Transverse colon (tissue), 4 donors: Measurements from ENCODE around the gene ESYT1. TPM values are rescaled to one million over a fixed set of nuclear protein-coding genes. Genes with fewer than 3 reads are reported as not detected.

Experiments
- DNase-seq: peaks from one replicate; pipeline ENCODE4 v3.0.0-alpha.2; 2019
- H3K27ac ChIP-seq, 4 donors: fragments of 200-600 bp; sonication (generic); 2 replicates each; pipeline ENCODE4 v1.5.1; 2016 to 2018; ENCODE audit warnings: inconsistent platforms in 4 of 4
- H3K27me3 ChIP-seq: fragments of 200-600 bp; sonication (generic); 2 replicates; pipeline ENCODE4 v1.5.1; 2017; ENCODE audit warnings: inconsistent platforms
- H3K36me3 ChIP-seq, 4 donors: fragments of 200-600 bp; sonication (generic); 2 replicates each; pipeline ENCODE4 v1.5.1; 2017 to 2019; ENCODE audit warnings: inconsistent platforms in 4 of 4
- H3K4me1 ChIP-seq, 4 donors: fragments of 200-600 bp; sonication (generic); 2 replicates each; pipeline ENCODE4 v1.5.1; 2017 to 2020; ENCODE audit warnings: inconsistent platforms in 4 of 4
- H3K4me3 ChIP-seq, 4 donors: fragments of 200-600 bp; sonication (generic); 1 replicate in 1 of 4; 2 replicates in 3 of 4; pipeline versions ENCODE4 v1.5.1 to v1.6.1; 2017 to 2019; ENCODE audit warnings: inconsistent platforms in 4 of 4
- H3K9me3 ChIP-seq, 2 donors: fragments of 200-600 bp; sonication (generic); 2 replicates each; pipeline ENCODE4 v1.5.1; 2017 to 2019; ENCODE audit warnings: inconsistent platforms in 2 of 2
- EP300 ChIP-seq: sonication (generic); formaldehyde crosslinking; IDR thresholded peaks from one replicate; pipeline ENCODE4 v1.6.1; 2017; ENCODE audit warnings: antibody characterized with exemption, low read depth
- POLR2A ChIP-seq: fragments of 450-650 bp; IDR thresholded peaks from one replicate; pipeline ENCODE4 v1.6.1; 2016; ENCODE audit warnings: antibody characterized with exemption, mild to moderate bottlenecking, moderate library complexity
- POLR2AphosphoS5 ChIP-seq, 3 donors: sonication (generic); formaldehyde crosslinking; IDR thresholded peaks; one replicate each; pipeline ENCODE4 v1.6.1; 2016; ENCODE audit warnings: antibody characterized with exemption in 3 of 3
- WGBS, 2 donors: methylation state at CpG; one replicate each; pipeline ENCODE4 v1.1.5; 2018; ENCODE audit warnings: low coverage in 1 of 2; 5-methylcytosine and 5-hydroxymethylcytosine counted together
- in situ Hi-C, 4 donors: fragments of 200-750 bp; cut with MboI; loops; one replicate each; pipeline versions ENCODE4 v1.15.0 to v1.15.1; 2017; ENCODE audit warnings: low sequenced_read_pairs in 3 of 4, low pct_ligation_motif_present in 1 of 4, low pct_unique_long_range_greater_than_20kb in 1 of 4
- intact Hi-C: fragments of 100-400 bp; cut with DNase I; formaldehyde crosslinking; loops from one replicate; pipeline ENCODE4 v1.15.1; 2023; ENCODE audit warnings: low total_unique reads
- total RNA-seq, 4 donors: library from RNA; depleted of rRNA; stranded (reverse); fragments of >200 nt; gene quantifications; one replicate each; pipeline ENCODE4 v1.1.0, GENCODE V29; 2016
- TF ChIP-seq, protein P1 (sequence below), 5 experiments: fragments of 200-600 bp in 3 of 5; fragments of 450-650 bp in 2 of 5; sonication (generic) in 3 of 5; IDR thresholded peaks; 1 replicate in 2 of 5; 2 replicates in 3 of 5; pipeline ENCODE4 v1.5.1; 2016 to 2017; ENCODE audit warnings: antibody characterized with exemption in 5 of 5, inconsistent platforms in 3 of 5, mild to moderate bottlenecking in 2 of 5, moderate library complexity in 1 of 5

The ESYT1 gene
- total RNA-seq, 4 donors from 2014 or later: 94.2 to 133 (median 97.9) TPM

DNA sequence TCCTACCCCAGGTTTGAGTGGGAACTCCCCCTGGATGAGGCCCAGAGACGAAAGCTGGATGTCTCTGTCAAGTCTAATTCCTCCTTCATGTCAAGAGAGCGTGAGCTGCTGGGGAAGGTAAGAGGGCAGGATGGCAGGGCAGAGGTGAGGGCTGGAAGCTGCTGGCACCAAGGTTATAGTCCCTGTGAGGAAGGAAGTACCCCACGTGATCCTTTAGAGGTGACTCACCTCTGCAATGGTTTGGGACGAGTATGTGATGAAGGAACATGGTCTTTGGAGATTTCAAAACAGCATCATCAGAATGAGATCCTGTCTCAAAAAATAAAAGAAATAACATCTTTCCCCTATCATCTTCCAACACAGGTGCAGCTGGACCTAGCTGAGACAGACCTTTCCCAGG is 15.2 kb downstream of the ESYT1 start:
- TF ChIP-seq POLR2A (no peak), EP300 (no peak), POLR2AphosphoS5 (IDR thresholded peaks at IDR 0.05) (no peak)
- TF ChIP-seq, protein P1, sequence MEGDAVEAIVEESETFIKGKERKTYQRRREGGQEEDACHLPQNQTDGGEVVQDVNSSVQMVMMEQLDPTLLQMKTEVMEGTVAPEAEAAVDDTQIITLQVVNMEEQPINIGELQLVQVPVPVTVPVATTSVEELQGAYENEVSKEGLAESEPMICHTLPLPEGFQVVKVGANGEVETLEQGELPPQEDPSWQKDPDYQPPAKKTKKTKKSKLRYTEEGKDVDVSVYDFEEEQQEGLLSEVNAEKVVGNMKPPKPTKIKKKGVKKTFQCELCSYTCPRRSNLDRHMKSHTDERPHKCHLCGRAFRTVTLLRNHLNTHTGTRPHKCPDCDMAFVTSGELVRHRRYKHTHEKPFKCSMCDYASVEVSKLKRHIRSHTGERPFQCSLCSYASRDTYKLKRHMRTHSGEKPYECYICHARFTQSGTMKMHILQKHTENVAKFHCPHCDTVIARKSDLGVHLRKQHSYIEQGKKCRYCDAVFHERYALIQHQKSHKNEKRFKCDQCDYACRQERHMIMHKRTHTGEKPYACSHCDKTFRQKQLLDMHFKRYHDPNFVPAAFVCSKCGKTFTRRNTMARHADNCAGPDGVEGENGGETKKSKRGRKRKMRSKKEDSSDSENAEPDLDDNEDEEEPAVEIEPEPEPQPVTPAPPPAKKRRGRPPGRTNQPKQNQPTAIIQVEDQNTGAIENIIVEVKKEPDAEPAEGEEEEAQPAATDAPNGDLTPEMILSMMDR (IDR thresholded peaks at IDR 0.05): no peak
- Histone ChIP-seq H3K4me1 (peaks cover 6 to 38% (median 13%) of the 10 kb centered on the region in 4 donors), H3K27ac (peak overlapping the region; percentile 11 to 66 (median 56)), H3K4me3 (no peak overlapping the region), H3K27me3 (no peaks in the 10 kb centered on the region), H3K9me3 (no peaks in the 10 kb centered on the region), H3K36me3 (peaks cover 0 to 42% (median 18%) of the 10 kb centered on the region in 4 donors)
- WGBS, 2 donors: 61% methylated on average over 4 of the region's 4 CpGs; no CpG with 5 or more reads in 1 of the 2 donors
- in situ Hi-C loops: no loop called here
- DNase-seq: no peak
- intact Hi-C loops: no loop called here

- 73% methylated on average over 8 of the region's 8 CpGs; no CpG with 5 or more reads in 1 of the 2 donors for WGBS, 2 donors
- H3K4me1 ChIP-seq: peaks cover 6 to 38% (median 13%) of the 10 kb centered on the region in 4 donors
- intact Hi-C loops (no loop called here), in situ Hi-C loops (no loop called here)
- no peaks in the 10 kb centered on the region for H3K9me3 ChIP-seq
- DNase-seq: peak; percentile 62
- TF ChIP-seq POLR2AphosphoS5 (IDR thresholded peaks at IDR 0.05): peak in 2 of 3 donors; percentile 22 to 24
- TF ChIP-seq, protein P1 (IDR thresholded peaks at IDR 0.05): no peak
- peak; percentile 26 for TF ChIP-seq POLR2A
- no peak for TF ChIP-seq EP300
- H3K27ac ChIP-seq: peak overlapping the region; percentile 11 to 66 (median 56)
- H3K4me3 ChIP-seq: no peak overlapping the region
- H3K27me3 ChIP-seq: no peaks in the 10 kb centered on the region
- H3K36me3 ChIP-seq: peaks cover 0 to 37% (median 15%) of the 10 kb centered on the region in 4 donors
Measured at GRCh38 chr12:56143870-56144269, 15.8 kb downstream of the ESYT1 start.

- in situ Hi-C loops: no loop called here
Measured at GRCh38 chr12:56145217-56145616, 17.1 kb downstream of the ESYT1 start.

GRCh38 chr12:56146492-56147460 is 18.7 kb downstream of the ESYT1 start:
- Histone ChIP-seq H3K9me3 (no peaks in the 10 kb centered on the region), H3K4me3 (no peak overlapping the region), H3K27ac (peak overlapping the region; percentile 74 to 77 (median 76)), H3K4me1 (peaks cover 12 to 52% (median 23%) of the 10 kb centered on the region in 4 donors), H3K27me3 (no peaks in the 10 kb centered on the region), H3K36me3 (peaks cover 0 to 20% (median 5%) of the 10 kb centered on the region in 4 donors)
- in situ Hi-C loops: no loop called here
- TF ChIP-seq, protein P1 (IDR thresholded peaks at IDR 0.05): peak in 1 of 5 experiments; percentile 9
- no peak for TF ChIP-seq EP300
- peak; percentile 43 for TF ChIP-seq POLR2A
- TF ChIP-seq POLR2AphosphoS5 (IDR thresholded peaks at IDR 0.05): peak; percentile 30 to 84 (median 73)
- DNase-seq: peak; percentile 73
- 50 to 53% methylated on average over 10 to 13 of the region's 13 CpGs for WGBS, 2 donors
- intact Hi-C loops: no loop called here

More at GRCh38 chr12:56145217-56145616, 17.1 kb downstream of the ESYT1 start:
- H3K27ac ChIP-seq: peak overlapping the region in 2 of 4 donors; percentile 11 to 58
- H3K4me3 ChIP-seq: no peak overlapping the region
- TF ChIP-seq, protein P1 (IDR thresholded peaks at IDR 0.05): no peak
- TF ChIP-seq POLR2AphosphoS5 (IDR thresholded peaks at IDR 0.05) (no peak), POLR2A (no peak), EP300 (no peak)
- no peaks in the 10 kb centered on the region for H3K27me3 ChIP-seq
- H3K4me1 ChIP-seq: peaks cover 6 to 38% (median 13%) of the 10 kb centered on the region in 4 donors
- no peak for DNase-seq
- no peaks in the 10 kb centered on the region for H3K9me3 ChIP-seq
- intact Hi-C loops: no loop called here
- WGBS, 2 donors: 79 to 85% methylated on average over 3 of the region's 3 CpGs
- H3K36me3 ChIP-seq: peaks cover 0 to 23% (median 8%) of the 10 kb centered on the region in 4 donors
